Prostate gland (tissue), 2 donors: ENCODE measurements around the gene KRT17.
"Not testable (repeated sequence)": the region's sequence is repeated elsewhere in the genome, so short reads cannot be mapped to it uniquely, and the experiment has no call there.

Experiments used
- POLR2A ChIP-seq: fragments of 450-650 bp; IDR thresholded peaks from one replicate; pipeline ENCODE4 v1.6.1; 2016; ENCODE audit warnings: antibody characterized with exemption, mild to moderate bottlenecking
- POLR2AphosphoS5 ChIP-seq: sonication (generic); formaldehyde crosslinking; IDR thresholded peaks from one replicate; pipeline ENCODE4 v1.6.1; 2017; ENCODE audit warnings: antibody characterized with exemption
- TF ChIP-seq, protein P1 (sequence below), 4 experiments: fragments of 200-600 bp in 2 of 4; fragments of 450-650 bp in 2 of 4; sonication (generic) in 2 of 4; IDR thresholded peaks; 1 replicate in 3 of 4; 2 replicates in 1 of 4; pipeline ENCODE4 v1.5.1; 2016 to 2019; ENCODE audit warnings: antibody characterized with exemption in 4 of 4, mild to moderate bottlenecking in 2 of 4, moderate library complexity in 2 of 4

DNA sequence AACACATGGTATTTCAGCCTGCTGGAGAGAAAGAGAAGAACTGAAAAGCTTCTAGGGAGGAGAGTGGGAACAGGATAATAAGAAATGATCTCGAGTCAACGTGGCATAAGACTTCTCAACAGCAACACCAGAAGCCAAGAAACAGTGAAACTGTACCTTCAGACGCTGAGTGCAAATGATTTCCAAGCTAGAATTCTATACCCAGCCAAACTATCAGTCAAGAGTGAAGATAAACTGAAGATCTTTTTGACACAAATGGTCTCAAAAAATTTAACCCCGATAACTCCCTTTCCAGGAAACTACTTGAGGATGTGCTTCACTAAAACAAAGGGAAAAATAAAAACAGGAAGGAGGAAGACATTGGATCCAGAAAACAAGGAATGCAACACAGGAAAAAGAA, 17.4 kb downstream of the KRT17 start:
- TF ChIP-seq, protein P1, sequence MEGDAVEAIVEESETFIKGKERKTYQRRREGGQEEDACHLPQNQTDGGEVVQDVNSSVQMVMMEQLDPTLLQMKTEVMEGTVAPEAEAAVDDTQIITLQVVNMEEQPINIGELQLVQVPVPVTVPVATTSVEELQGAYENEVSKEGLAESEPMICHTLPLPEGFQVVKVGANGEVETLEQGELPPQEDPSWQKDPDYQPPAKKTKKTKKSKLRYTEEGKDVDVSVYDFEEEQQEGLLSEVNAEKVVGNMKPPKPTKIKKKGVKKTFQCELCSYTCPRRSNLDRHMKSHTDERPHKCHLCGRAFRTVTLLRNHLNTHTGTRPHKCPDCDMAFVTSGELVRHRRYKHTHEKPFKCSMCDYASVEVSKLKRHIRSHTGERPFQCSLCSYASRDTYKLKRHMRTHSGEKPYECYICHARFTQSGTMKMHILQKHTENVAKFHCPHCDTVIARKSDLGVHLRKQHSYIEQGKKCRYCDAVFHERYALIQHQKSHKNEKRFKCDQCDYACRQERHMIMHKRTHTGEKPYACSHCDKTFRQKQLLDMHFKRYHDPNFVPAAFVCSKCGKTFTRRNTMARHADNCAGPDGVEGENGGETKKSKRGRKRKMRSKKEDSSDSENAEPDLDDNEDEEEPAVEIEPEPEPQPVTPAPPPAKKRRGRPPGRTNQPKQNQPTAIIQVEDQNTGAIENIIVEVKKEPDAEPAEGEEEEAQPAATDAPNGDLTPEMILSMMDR (IDR thresholded peaks at IDR 0.05) = not testable (repeated sequence)
- TF ChIP-seq POLR2A, POLR2AphosphoS5: not testable (repeated sequence)
